ENCODE data around the gene KLK13. TPM values are rescaled to one million over a fixed set of nuclear protein-coding genes. Genes with fewer than 3 reads are reported as not detected.

Gene KLK13, protein sequence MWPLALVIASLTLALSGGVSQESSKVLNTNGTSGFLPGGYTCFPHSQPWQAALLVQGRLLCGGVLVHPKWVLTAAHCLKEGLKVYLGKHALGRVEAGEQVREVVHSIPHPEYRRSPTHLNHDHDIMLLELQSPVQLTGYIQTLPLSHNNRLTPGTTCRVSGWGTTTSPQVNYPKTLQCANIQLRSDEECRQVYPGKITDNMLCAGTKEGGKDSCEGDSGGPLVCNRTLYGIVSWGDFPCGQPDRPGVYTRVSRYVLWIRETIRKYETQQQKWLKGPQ
- polyA plus RNA-seq (2011; rRNA removed) (not detected in 2 replicates), polyA minus RNA-seq (2011; rRNA and poly(A)+ RNA removed) (not detected in 2 replicates)

DNA sequence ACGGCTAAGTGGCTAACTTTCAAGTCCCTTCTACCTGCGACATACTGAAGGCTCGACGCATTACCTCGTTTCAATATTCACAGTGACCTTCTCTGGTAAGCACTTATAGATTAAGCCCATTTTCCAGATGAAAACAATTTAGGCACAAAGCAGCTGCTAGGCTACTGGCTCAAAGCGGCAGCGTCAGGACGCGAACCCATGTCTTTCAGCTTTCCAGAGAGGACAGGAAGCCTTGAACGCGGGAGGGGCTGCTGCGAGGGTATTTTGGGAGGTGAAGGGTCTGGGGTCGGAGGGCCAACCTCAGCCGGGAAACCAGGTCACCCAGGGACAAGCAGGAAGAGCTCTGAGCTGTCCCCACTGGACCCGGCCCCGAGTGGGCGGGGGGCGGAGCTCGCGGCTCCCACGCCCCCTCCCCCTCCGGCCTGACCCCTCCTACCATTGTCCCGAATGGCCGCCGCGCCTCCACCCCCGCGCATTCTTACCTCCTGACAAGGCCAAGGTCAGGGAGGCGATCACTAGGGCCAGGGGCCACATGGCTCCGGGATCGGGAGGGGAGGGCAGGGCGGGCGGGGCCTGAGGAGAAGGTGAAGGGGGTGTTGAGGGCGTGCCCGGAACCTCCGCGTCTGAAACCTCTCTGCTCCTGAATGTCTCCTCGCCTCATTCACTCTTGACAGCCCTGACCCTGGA, at the start of gene KLK13:
Gene KLK13 (minus strand): TSS at position 559 of the 687 bp plus-strand sequence. CDS start 25 bp downstream, at position 534.
- H3K36me3 ChIP-seq (ENCODE audit: control insufficient read depth, insufficient read depth, low read length): no peaks in the 10 kb centered on the region
- no peak within 1 kb of the TSS for H3K4me3 ChIP-seq (ENCODE audit: low read depth, low read length)
- TF ChIP-seq, protein P1, sequence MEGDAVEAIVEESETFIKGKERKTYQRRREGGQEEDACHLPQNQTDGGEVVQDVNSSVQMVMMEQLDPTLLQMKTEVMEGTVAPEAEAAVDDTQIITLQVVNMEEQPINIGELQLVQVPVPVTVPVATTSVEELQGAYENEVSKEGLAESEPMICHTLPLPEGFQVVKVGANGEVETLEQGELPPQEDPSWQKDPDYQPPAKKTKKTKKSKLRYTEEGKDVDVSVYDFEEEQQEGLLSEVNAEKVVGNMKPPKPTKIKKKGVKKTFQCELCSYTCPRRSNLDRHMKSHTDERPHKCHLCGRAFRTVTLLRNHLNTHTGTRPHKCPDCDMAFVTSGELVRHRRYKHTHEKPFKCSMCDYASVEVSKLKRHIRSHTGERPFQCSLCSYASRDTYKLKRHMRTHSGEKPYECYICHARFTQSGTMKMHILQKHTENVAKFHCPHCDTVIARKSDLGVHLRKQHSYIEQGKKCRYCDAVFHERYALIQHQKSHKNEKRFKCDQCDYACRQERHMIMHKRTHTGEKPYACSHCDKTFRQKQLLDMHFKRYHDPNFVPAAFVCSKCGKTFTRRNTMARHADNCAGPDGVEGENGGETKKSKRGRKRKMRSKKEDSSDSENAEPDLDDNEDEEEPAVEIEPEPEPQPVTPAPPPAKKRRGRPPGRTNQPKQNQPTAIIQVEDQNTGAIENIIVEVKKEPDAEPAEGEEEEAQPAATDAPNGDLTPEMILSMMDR (IDR thresholded peaks at IDR 0.05; ENCODE audit: insufficient read depth, low read depth, low read length): no peak
- H3K27me3 ChIP-seq (ENCODE audit: control insufficient read depth, insufficient read depth, low read length): no peaks in the 10 kb centered on the region
- ChIA-PET CTCF (no interaction called here), POLR2A (no interaction called here)
- no peak for DNase-seq (ENCODE audit: low read depth)

DNA sequence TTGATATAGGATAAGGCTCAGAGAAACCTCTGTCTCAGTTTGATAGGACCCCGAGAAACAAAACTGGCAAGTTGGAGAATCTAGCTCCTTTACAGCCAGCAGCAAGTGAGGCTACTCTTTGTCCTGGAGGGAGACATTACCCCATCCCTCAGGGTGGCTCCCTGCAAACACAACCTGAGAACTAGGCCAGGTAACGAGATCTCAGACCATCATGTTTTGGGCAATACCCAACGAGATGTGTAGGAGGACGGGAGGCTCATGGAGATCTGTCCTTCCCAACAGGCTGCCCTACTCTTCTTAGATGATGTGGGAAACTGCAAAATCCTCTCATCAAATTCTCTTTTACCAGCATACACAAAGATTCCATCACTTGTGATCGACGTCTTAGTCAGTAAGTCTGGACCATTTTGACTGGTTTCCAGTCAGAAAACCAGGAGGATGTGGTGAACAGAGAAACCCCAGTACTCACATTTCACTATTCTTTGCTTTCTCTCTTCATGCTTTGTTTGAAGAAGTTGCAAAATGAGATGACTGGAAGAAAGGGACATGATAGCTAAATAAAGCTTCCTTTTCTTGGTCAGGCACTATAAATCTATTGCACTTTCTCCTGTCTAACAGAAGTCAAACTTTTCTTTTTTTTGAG, 49.3 kb upstream of the KLK13 start:
- TF ChIP-seq, protein P1 (IDR thresholded peaks at IDR 0.05; ENCODE audit: insufficient read depth, low read depth, low read length): no peak
- Histone ChIP-seq H3K36me3 (ENCODE audit: control insufficient read depth, insufficient read depth, low read length) (no peaks in the 10 kb centered on the region; the same call in 1 of the 2 replicates), H3K27me3 (ENCODE audit: control insufficient read depth, insufficient read depth, low read length) (no peaks in the 10 kb centered on the region; the same call in 1 of the 2 replicates), H3K4me3 (ENCODE audit: low read depth, low read length) (no peak overlapping the region)
- ChIA-PET CTCF (interaction anchor here (1.0 kb wide), 2 partner anchors 12 to 17 kb away, joined by 3 to 4 read pairs; no protein-coding TSS in a partner anchor), POLR2A (no interaction called here)
- DNase-seq (ENCODE audit: low read depth): no peak

DNA sequence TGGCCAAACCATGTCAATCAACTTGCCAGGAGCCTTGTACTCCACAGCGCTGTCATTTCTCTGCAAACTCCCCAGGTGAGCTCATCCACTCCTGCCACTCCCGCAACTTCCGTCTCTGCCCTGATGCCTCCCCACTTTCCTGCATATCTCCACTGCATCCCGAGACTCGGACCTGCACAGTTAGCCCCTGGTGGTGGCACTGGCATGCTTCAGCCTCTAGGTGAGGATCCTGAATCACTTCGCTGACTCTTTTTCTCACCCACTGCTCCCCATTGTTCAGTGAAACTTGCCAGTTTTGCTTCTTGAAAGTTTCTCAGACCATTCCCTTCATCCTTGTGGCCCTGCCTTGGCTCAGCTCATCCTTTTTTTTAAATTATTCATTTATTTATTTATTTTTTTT, 46.7 kb upstream of the KLK13 start:
- no peaks in the 10 kb centered on the region; the same call in 1 of the 2 replicates for H3K36me3 ChIP-seq (ENCODE audit: control insufficient read depth, insufficient read depth, low read length)
- ChIA-PET CTCF (no interaction called here), POLR2A (no interaction called here)
- TF ChIP-seq, protein P1 (IDR thresholded peaks at IDR 0.05; ENCODE audit: insufficient read depth, low read depth, low read length): no peak
- no peak overlapping the region for H3K4me3 ChIP-seq (ENCODE audit: low read depth, low read length)
- DNase-seq (ENCODE audit: low read depth): no peak
- no peaks in the 10 kb centered on the region; the same call in 1 of the 2 replicates for H3K27me3 ChIP-seq (ENCODE audit: control insufficient read depth, insufficient read depth, low read length)

DNA sequence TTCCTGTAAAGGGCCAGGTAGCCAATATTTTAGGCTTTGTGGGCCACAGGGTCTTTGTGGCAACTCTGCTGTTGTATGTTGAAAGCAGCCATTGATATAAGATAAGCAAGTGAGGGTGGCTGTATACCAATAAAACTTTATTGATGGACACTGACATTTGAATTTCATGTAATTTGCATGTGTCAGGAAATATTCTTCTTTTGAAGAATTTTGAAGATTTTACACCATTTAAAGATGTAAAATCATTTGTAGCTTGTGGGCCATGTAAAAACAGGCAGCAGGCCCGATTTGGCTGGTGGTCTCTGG, 45.7 kb upstream of the KLK13 start:
- no peak for DNase-seq (ENCODE audit: low read depth)
- TF ChIP-seq, protein P1 (IDR thresholded peaks at IDR 0.05; ENCODE audit: insufficient read depth, low read depth, low read length): no peak
- Histone ChIP-seq H3K27me3 (ENCODE audit: control insufficient read depth, insufficient read depth, low read length) (no peaks in the 10 kb centered on the region), H3K36me3 (ENCODE audit: control insufficient read depth, insufficient read depth, low read length) (no peaks in the 10 kb centered on the region; the same call in 1 of the 2 replicates), H3K4me3 (ENCODE audit: low read depth, low read length) (no peak overlapping the region)
- ChIA-PET CTCF (interaction anchor here (1.8 kb wide), 1 partner anchor 14 kb away, joined by 5 read pairs; no protein-coding TSS in a partner anchor), POLR2A (no interaction called here)

DNA sequence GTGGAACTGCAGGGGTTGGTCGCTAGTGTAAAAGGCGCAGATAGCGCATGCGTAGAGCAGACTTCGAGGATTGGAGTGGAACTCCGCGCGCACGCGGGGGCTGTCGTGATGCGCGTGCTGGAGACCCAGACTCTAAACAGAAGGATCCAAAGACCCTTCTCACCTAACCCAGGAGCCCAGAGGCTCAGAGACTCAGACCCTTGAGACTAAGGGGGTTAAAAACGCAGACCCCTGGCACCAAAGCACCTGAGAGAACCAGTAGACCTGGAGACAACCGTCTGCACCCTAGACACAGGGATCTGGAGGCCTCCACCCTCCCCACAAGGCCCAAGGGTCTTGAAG, 43.9 kb upstream of the KLK13 start:
- POLR2A ChIA-PET: no interaction called here
- DNase-seq (ENCODE audit: low read depth): no peak
- H3K27me3 ChIP-seq (ENCODE audit: control insufficient read depth, insufficient read depth, low read length): no peaks in the 10 kb centered on the region
- CTCF ChIA-PET: no interaction called here
- TF ChIP-seq, protein P1 (IDR thresholded peaks at IDR 0.05; ENCODE audit: insufficient read depth, low read depth, low read length): no peak; the same call in 1 of the 2 replicates
- H3K4me3 ChIP-seq (ENCODE audit: low read depth, low read length): peak overlapping the region; percentile 46
- H3K36me3 ChIP-seq (ENCODE audit: control insufficient read depth, insufficient read depth, low read length): peaks cover 4% of the 10 kb centered on the region

All from BJ (cell line).